HL-60/S4 treated with retinoic acid at 250 ng/mL for 4 days and 3 days (cell line): ENCODE results near the gene THOC6.
"Not testable (repeated sequence)": the region's sequence is repeated elsewhere in the genome, so short reads cannot be mapped to it uniquely, and the experiment has no call there.

Experiments
- in situ Hi-C: fragments of 300-500 bp; cut with MboI; formaldehyde crosslinking; loops from 2 replicates; pipeline ENCODE4 v1.7.0; 2022; ENCODE audit warnings: low sequenced_read_pairs

THOC6 gene

GRCh38 chr16:3052571-3053329 lies 28.9 kb downstream of the THOC6 start:
- in situ Hi-C loops: not testable (repeated sequence)

GRCh38 chr16:3053330-3053710 lies 29.5 kb downstream of the THOC6 start:
- in situ Hi-C loops: not testable (repeated sequence)

- in situ Hi-C loops: no loop called here
Observed at GRCh38 chr16:3054965-3055733, 31.3 kb downstream of the THOC6 start.

GRCh38 chr16:3055734-3056115 lies 31.9 kb downstream of the THOC6 start:
- in situ Hi-C loops: not testable (repeated sequence)

- in situ Hi-C loops: no loop called here
Observed at GRCh38 chr16:3056336-3057180, 32.7 kb downstream of the THOC6 start.

- in situ Hi-C loops: no loop called here
Observed at GRCh38 chr16:3057181-3058138, 33.6 kb downstream of the THOC6 start.

GRCh38 chr16:3058139-3059030 lies 34.5 kb downstream of the THOC6 start:
- in situ Hi-C loops: no loop called here

GRCh38 chr16:3059041-3059722 lies 35.3 kb downstream of the THOC6 start:
- in situ Hi-C loops: no loop called here

GRCh38 chr16:3059723-3060242 lies 35.9 kb downstream of the THOC6 start:
- in situ Hi-C loops: no loop called here

GRCh38 chr16:3060339-3061127 lies 36.7 kb downstream of the THOC6 start:
- in situ Hi-C loops: no loop called here

GRCh38 chr16:3062553-3062952 lies 38.7 kb downstream of the THOC6 start:
- in situ Hi-C loops: no loop called here

- in situ Hi-C loops: no loop called here
Observed at GRCh38 chr16:3063625-3064386, 40.0 kb downstream of the THOC6 start.

GRCh38 chr16:3065069-3065741 lies 41.4 kb downstream of the THOC6 start, which contains the start of gene IL32:
IL32 (plus strand) TSS chr16:3065640; CDS start chr16:3065812, 172 bp downstream.
- in situ Hi-C loops: no loop called here

- in situ Hi-C loops: no loop called here
Observed at GRCh38 chr16:3065742-3066439, 42.1 kb downstream of the THOC6 start.

- in situ Hi-C loops: no loop called here
Observed at GRCh38 chr16:3066440-3066748, 42.6 kb downstream of the THOC6 start.

GRCh38 chr16:3068487-3068886 lies 44.7 kb downstream of the THOC6 start:
- in situ Hi-C loops: no loop called here
